ENCODE data around the gene PBX4.

PBX4 gene

GRCh38 chr19:19559931-19560330 lies 58.6 kb downstream of the PBX4 start:
- Histone ChIP-seq H3K9me2 (replicated peaks; ENCODE audit: insufficient read depth, low read length) (no peaks in the 10 kb centered on the region), H3F3A (ENCODE audit: insufficient read depth) (no peaks in the 10 kb centered on the region), H3K4me3 (ENCODE audit: insufficient read depth, low read length, poor library complexity, severe bottlenecking) (no peak overlapping the region), H3K27me3 (ENCODE audit: low read length) (no peaks in the 10 kb centered on the region), H3K27ac (ENCODE audit: low read depth, low read length) (no peak overlapping the region), H3K36me3 (ENCODE audit: low read length) (no peaks in the 10 kb centered on the region), H3K9ac (ENCODE audit: low read length) (no peak overlapping the region), H4K20me1 (ENCODE audit: low read depth, low read length) (no peaks in the 10 kb centered on the region), H3K9me3 (ENCODE audit: insufficient read depth, low read length) (no peaks in the 10 kb centered on the region), H3K79me2 (ENCODE audit: insufficient read depth, low read length) (no peaks in the 10 kb centered on the region), H3K4me2 (ENCODE audit: low read depth, low read length, poor library complexity, severe bottlenecking) (no peak overlapping the region), H2AFZ (ENCODE audit: low read depth, low read length, severe bottlenecking) (no peak overlapping the region)
- no peak for TF ChIP-seq CTCF (IDR thresholded peaks at IDR 0.05; ENCODE audit: insufficient read depth, low read length, poor library complexity, severe bottlenecking)
- no peak for TF ChIP-seq EZH2phosphoT487 (conservative IDR thresholded peaks at IDR 0.05; ENCODE audit: low read length)

- no peak overlapping the region for H3K27ac ChIP-seq (ENCODE audit: low read depth, low read length)
- no peaks in the 10 kb centered on the region for H3K27me3 ChIP-seq (ENCODE audit: low read length)
- no peak overlapping the region for H2AFZ ChIP-seq (ENCODE audit: low read depth, low read length, severe bottlenecking)
- no peak overlapping the region for H3K9ac ChIP-seq (ENCODE audit: low read length)
- H3K4me2 ChIP-seq (ENCODE audit: low read depth, low read length, poor library complexity, severe bottlenecking) = no peak overlapping the region
- no peak for TF ChIP-seq CTCF (IDR thresholded peaks at IDR 0.05; ENCODE audit: insufficient read depth, low read length, poor library complexity, severe bottlenecking)
- TF ChIP-seq EZH2phosphoT487 (conservative IDR thresholded peaks at IDR 0.05; ENCODE audit: low read length) = no peak
- no peaks in the 10 kb centered on the region for H3K79me2 ChIP-seq (ENCODE audit: insufficient read depth, low read length)
- H3K9me2 ChIP-seq (replicated peaks; ENCODE audit: insufficient read depth, low read length) = no peaks in the 10 kb centered on the region
- no peaks in the 10 kb centered on the region for H3K9me3 ChIP-seq (ENCODE audit: insufficient read depth, low read length)
- no peak overlapping the region for H3K4me3 ChIP-seq (ENCODE audit: insufficient read depth, low read length, poor library complexity, severe bottlenecking)
- H3F3A ChIP-seq (ENCODE audit: insufficient read depth) = no peaks in the 10 kb centered on the region
- no peaks in the 10 kb centered on the region for H4K20me1 ChIP-seq (ENCODE audit: low read depth, low read length)
- no peaks in the 10 kb centered on the region for H3K36me3 ChIP-seq (ENCODE audit: low read length)
Measured at GRCh38 chr19:19558636-19559035, 59.9 kb downstream of the PBX4 start.

- Histone ChIP-seq H3F3A (ENCODE audit: insufficient read depth) (no peaks in the 10 kb centered on the region), H3K27ac (ENCODE audit: low read depth, low read length) (no peak overlapping the region), H4K20me1 (ENCODE audit: low read depth, low read length) (no peaks in the 10 kb centered on the region), H3K4me3 (ENCODE audit: insufficient read depth, low read length, poor library complexity, severe bottlenecking) (no peak overlapping the region), H3K4me2 (ENCODE audit: low read depth, low read length, poor library complexity, severe bottlenecking) (no peak overlapping the region), H3K9ac (ENCODE audit: low read length) (no peak overlapping the region), H3K79me2 (ENCODE audit: insufficient read depth, low read length) (no peaks in the 10 kb centered on the region), H2AFZ (ENCODE audit: low read depth, low read length, severe bottlenecking) (no peak overlapping the region), H3K9me2 (replicated peaks; ENCODE audit: insufficient read depth, low read length) (no peaks in the 10 kb centered on the region), H3K36me3 (ENCODE audit: low read length) (no peaks in the 10 kb centered on the region), H3K9me3 (ENCODE audit: insufficient read depth, low read length) (no peaks in the 10 kb centered on the region), H3K27me3 (ENCODE audit: low read length) (no peaks in the 10 kb centered on the region)
- no peak for TF ChIP-seq EZH2phosphoT487 (conservative IDR thresholded peaks at IDR 0.05; ENCODE audit: low read length)
Measured at GRCh38 chr19:19558055-19558454, 60.4 kb downstream of the PBX4 start.

- Histone ChIP-seq H3K4me2 (ENCODE audit: low read depth, low read length, poor library complexity, severe bottlenecking) (no peak overlapping the region), H3K27ac (ENCODE audit: low read depth, low read length) (no peak overlapping the region), H4K20me1 (ENCODE audit: low read depth, low read length) (no peaks in the 10 kb centered on the region), H2AFZ (ENCODE audit: low read depth, low read length, severe bottlenecking) (no peak overlapping the region), H3K79me2 (ENCODE audit: insufficient read depth, low read length) (no peaks in the 10 kb centered on the region), H3K9ac (ENCODE audit: low read length) (no peak overlapping the region), H3K27me3 (ENCODE audit: low read length) (no peaks in the 10 kb centered on the region), H3K4me3 (ENCODE audit: insufficient read depth, low read length, poor library complexity, severe bottlenecking) (no peak overlapping the region), H3K9me3 (ENCODE audit: insufficient read depth, low read length) (no peaks in the 10 kb centered on the region), H3F3A (ENCODE audit: insufficient read depth) (no peaks in the 10 kb centered on the region), H3K36me3 (ENCODE audit: low read length) (no peaks in the 10 kb centered on the region), H3K9me2 (replicated peaks; ENCODE audit: insufficient read depth, low read length) (no peaks in the 10 kb centered on the region)
- TF ChIP-seq CTCF (IDR thresholded peaks at IDR 0.05; ENCODE audit: insufficient read depth, low read length, poor library complexity, severe bottlenecking) = peak; percentile 79
- TF ChIP-seq EZH2phosphoT487 (conservative IDR thresholded peaks at IDR 0.05; ENCODE audit: low read length) = no peak
Measured at GRCh38 chr19:19554074-19555023, 64.1 kb downstream of the PBX4 start.
